Measurements from ENCODE around the gene CDCA4. TPM values are rescaled to one million over a fixed set of nuclear protein-coding genes. Genes with fewer than 3 reads are reported as not detected.
A peak's percentile ranks its signal among the peaks of the same experiment; 100 is the strongest.

CDCA4 gene
- total and polyA plus RNA-seq, 10 of the 15 experiments (the other 5 are each of a cell fraction or from before 2014, with no cell fraction given), result 10.4 to 64.0 (median 52.1) TPM

DNA sequence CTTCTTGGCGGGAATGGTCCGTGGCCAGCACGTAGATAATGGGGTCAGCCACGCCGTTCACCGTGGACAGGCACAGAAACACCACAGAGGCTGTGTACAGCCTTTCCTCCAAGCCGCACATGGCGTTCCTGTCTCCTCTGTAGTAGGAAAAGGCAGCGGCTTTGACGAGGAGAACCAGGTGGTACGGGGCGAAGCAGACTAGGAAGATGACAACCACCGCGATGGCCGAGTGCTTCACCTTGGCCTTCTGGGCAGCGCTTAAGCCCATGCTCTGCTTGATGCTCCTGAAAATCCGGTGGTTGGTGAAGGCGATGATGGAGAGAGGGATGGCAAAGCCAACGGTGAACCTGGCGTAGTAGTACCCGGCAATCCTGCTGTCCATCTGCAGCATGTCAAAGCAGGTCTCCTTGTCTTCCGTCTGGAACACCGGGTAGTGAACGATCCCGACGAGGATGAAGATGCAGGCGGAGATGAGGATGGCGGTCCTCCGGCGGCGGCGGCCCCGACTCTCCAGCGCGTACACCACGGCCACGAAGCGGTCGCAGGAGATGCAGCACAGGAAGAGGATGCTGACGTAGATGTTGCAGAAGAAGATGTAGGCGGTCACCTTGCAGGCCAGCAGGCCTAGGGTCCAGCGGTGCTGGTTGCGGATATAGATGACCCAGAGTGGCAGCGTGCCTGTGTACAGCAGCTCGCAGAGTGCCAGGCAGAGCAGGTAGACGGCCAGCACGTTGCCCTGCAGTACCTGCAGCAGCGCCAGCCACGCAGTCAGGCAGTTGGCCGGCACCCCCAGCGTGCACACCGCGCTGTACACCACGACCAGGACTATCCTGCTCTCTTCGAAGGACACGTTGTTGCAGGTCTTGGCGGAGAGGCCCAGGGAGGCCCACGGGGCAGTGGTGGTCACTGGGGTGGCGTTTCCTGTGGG lies 30.6 kb upstream of the CDCA4 start:
- RAD21 ChIA-PET (ENCODE audit: unreplicated experiment), result no interaction called here
- FAIRE-seq (no peak), DNase-seq (ENCODE audit: low read depth, low spot score) (no peak), ATAC-seq (no peak)
- Histone ChIP-seq H3K9ac (ENCODE audit: control insufficient read depth, insufficient read depth, low read length) (no peak overlapping the region), H3K27ac (ENCODE audit: control insufficient read depth, insufficient read depth) (no peak overlapping the region), H3K4me3 (no peak overlapping the region), H3K27me3 (replicated peaks in 1 of 2; ENCODE audit: control insufficient read depth in 2 of 2, insufficient read depth in 2 of 2, low read length in 1 of 2) (no peaks in the 10 kb centered on the region), H4K20me1 (ENCODE audit: control insufficient read depth, insufficient read depth) (peaks cover 7% of the 10 kb centered on the region; the same call in 1 of the 2 replicates), H3K9me3 (replicated peaks; ENCODE audit: control insufficient read depth, insufficient read depth, low read length) (no peaks in the 10 kb centered on the region), H3K36me3 (ENCODE audit: control insufficient read depth in 2 of 2, insufficient read depth in 2 of 2, low read length in 1 of 2) (peaks cover 41 to 44% of the 10 kb centered on the region in 2 experiments), H3K4me1 (ENCODE audit: control insufficient read depth, insufficient read depth, low read length) (peaks cover 3% of the 10 kb centered on the region; the same call in 1 of the 2 replicates), H2AFZ (ENCODE audit: control insufficient read depth, low read depth, low read length) (no peak overlapping the region), H3K4me2 (ENCODE audit: control insufficient read depth, insufficient read depth) (no peak overlapping the region), H3K79me2 (ENCODE audit: control insufficient read depth, insufficient read depth, low read length) (peaks cover 4% of the 10 kb centered on the region)
- in situ Hi-C loops (cut with MboI) (no loop called here), intact Hi-C loops (cut with micrococcal nuclease; ENCODE audit: unreplicated experiment) (no loop called here)
- SMC1A ChIA-PET (ENCODE audit: uncharacterized antibody, unreplicated experiment), result no interaction called here
- WGBS (ENCODE audit: insufficient coverage, insufficient replicate concordance, low lambda C conversion rate, missing lambda C conversion rate), result 93% methylated on average over 59 of the region's 59 CpGs
- POLR2A ChIA-PET, result no interaction called here
- TF ChIP-seq POLR2A (IDR thresholded peaks at IDR 0.05; ENCODE audit: low read depth, low read length) (peak; percentile 59), TCF12 (IDR thresholded peaks at IDR 0.05; ENCODE audit: low read depth, low read length) (no peak)
- TF ChIP-seq, protein P1, sequence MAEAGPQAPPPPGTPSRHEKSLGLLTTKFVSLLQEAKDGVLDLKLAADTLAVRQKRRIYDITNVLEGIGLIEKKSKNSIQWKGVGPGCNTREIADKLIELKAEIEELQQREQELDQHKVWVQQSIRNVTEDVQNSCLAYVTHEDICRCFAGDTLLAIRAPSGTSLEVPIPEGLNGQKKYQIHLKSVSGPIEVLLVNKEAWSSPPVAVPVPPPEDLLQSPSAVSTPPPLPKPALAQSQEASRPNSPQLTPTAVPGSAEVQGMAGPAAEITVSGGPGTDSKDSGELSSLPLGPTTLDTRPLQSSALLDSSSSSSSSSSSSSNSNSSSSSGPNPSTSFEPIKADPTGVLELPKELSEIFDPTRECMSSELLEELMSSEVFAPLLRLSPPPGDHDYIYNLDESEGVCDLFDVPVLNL (IDR thresholded peaks at IDR 0.05; ENCODE audit: low read depth, low read length), result no peak
- TF ChIP-seq, protein P2, sequence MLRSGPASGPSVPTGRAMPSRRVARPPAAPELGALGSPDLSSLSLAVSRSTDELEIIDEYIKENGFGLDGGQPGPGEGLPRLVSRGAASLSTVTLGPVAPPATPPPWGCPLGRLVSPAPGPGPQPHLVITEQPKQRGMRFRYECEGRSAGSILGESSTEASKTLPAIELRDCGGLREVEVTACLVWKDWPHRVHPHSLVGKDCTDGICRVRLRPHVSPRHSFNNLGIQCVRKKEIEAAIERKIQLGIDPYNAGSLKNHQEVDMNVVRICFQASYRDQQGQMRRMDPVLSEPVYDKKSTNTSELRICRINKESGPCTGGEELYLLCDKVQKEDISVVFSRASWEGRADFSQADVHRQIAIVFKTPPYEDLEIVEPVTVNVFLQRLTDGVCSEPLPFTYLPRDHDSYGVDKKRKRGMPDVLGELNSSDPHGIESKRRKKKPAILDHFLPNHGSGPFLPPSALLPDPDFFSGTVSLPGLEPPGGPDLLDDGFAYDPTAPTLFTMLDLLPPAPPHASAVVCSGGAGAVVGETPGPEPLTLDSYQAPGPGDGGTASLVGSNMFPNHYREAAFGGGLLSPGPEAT (IDR thresholded peaks at IDR 0.05; ENCODE audit: low read depth), result no peak
- CTCF ChIA-PET, result no interaction called here
- BruUV-seq (replicated peaks), result TSS peak; percentile 37

Data from GM12878 (cell line).